Gastrocnemius medialis (tissue), 4 donors: ENCODE results near the gene GPRC5C.

Experiments used
- CTCF ChIP-seq, 5 experiments: fragments of 450-650 bp in 3 of 5; fragments of 200-600 bp in 2 of 5; sonication (generic) in 2 of 5; IDR thresholded peaks in 4 of 5; conservative IDR thresholded peaks in 1 of 5; 1 replicate in 4 of 5; 2 replicates in 1 of 5; pipeline ENCODE4 v1.5.1; 2016 to 2019; ENCODE audit warnings: antibody characterized with exemption in 5 of 5, mild to moderate bottlenecking in 3 of 5, moderate library complexity in 3 of 5
- POLR2A ChIP-seq, 2 donors: fragments of 450-650 bp; IDR thresholded peaks; one replicate each; pipeline ENCODE4 v1.6.1; 2017; ENCODE audit warnings: antibody characterized with exemption in 2 of 2, mild to moderate bottlenecking in 2 of 2, moderate library complexity in 2 of 2

GRCh38 chr17:74410001-74410443, 21.9 kb upstream of the GPRC5C start:
- TF ChIP-seq POLR2A (IDR thresholded peaks at IDR 0.05) (no peak), CTCF (IDR thresholded peaks at IDR 0.05 in 4 of 5, conservative IDR thresholded peaks at IDR 0.05 in 1 of 5) (no peak)
